HG03025 (cell line): ENCODE measurements around the gene DDX41.
"Not testable (repeated sequence)": the region's sequence is repeated elsewhere in the genome, so short reads cannot be mapped to it uniquely, and the experiment has no call there.

Experiments used
- ATAC-seq: cut with Tn5 transposase; IDR thresholded peaks from one replicate; pipeline ENCODE4 v1.9.1; 2021; ENCODE audit warnings: mild to moderate bottlenecking, moderate library complexity; ENCODE audit not compliant: unreplicated experiment, low FRiP score

Gene DDX41

GRCh38 chr5:177538876-177539275 is 22.1 kb upstream of the DDX41 start:
- no peak for ATAC-seq

- no peak for ATAC-seq
Observed at GRCh38 chr5:177537389-177538361, 20.9 kb upstream of the DDX41 start.

GRCh38 chr5:177536386-177536785 is 19.6 kb upstream of the DDX41 start:
- ATAC-seq = no peak

- ATAC-seq = no peak
Observed at GRCh38 chr5:177535125-177535524, 18.4 kb upstream of the DDX41 start.

- ATAC-seq = not testable (repeated sequence)
Observed at GRCh38 chr5:177534433-177534832, 17.7 kb upstream of the DDX41 start.

- no peak for ATAC-seq
Observed at GRCh38 chr5:177531209-177531940, 14.6 kb upstream of the DDX41 start.

GRCh38 chr5:177530638-177531037 is 13.9 kb upstream of the DDX41 start:
- ATAC-seq = no peak

GRCh38 chr5:177529247-177530203 is 12.8 kb upstream of the DDX41 start:
- ATAC-seq = no peak

GRCh38 chr5:177528631-177529030 is 11.9 kb upstream of the DDX41 start:
- ATAC-seq = no peak

- ATAC-seq = no peak
Observed at GRCh38 chr5:177527595-177527994, 10.8 kb upstream of the DDX41 start.

- ATAC-seq = no peak
Observed at GRCh38 chr5:177526791-177527190, 10.0 kb upstream of the DDX41 start.

GRCh38 chr5:177526191-177526590 is 9.4 kb upstream of the DDX41 start:
- ATAC-seq = no peak

- ATAC-seq = no peak
Observed at GRCh38 chr5:177524941-177525655, 8.3 kb upstream of the DDX41 start.

GRCh38 chr5:177524539-177524900 is 7.8 kb upstream of the DDX41 start:
- ATAC-seq = no peak

GRCh38 chr5:177523711-177524538 is 7.2 kb upstream of the DDX41 start:
- no peak for ATAC-seq

- ATAC-seq = no peak
Observed at GRCh38 chr5:177520916-177521513, 4.3 kb upstream of the DDX41 start.

- ATAC-seq = no peak
Observed at GRCh38 chr5:177520271-177520670, 3.5 kb upstream of the DDX41 start.

GRCh38 chr5:177519463-177520235 is 2.9 kb upstream of the DDX41 start:
- ATAC-seq = no peak
